OCI-LY3 (cell line): ENCODE results near the gene ATG7.

Experiments used
- EZH2phosphoT487 ChIP-seq: fragments of 200-600 bp; shearing (Covaris generic); IDR thresholded peaks from 2 replicates; pipeline ENCODE4 v1.6.1; 2018; ENCODE audit warnings: antibody characterized with exemption, mixed run types, low read depth
- TF ChIP-seq, protein P1 (sequence below): fragments of 200-600, 300-600 bp; sonication (generic); IDR thresholded peaks from 2 replicates; pipeline ENCODE4 v1.5.1; 2014; ENCODE audit warnings: antibody characterized with exemption, low read length, low read depth

- TF ChIP-seq, protein P1, sequence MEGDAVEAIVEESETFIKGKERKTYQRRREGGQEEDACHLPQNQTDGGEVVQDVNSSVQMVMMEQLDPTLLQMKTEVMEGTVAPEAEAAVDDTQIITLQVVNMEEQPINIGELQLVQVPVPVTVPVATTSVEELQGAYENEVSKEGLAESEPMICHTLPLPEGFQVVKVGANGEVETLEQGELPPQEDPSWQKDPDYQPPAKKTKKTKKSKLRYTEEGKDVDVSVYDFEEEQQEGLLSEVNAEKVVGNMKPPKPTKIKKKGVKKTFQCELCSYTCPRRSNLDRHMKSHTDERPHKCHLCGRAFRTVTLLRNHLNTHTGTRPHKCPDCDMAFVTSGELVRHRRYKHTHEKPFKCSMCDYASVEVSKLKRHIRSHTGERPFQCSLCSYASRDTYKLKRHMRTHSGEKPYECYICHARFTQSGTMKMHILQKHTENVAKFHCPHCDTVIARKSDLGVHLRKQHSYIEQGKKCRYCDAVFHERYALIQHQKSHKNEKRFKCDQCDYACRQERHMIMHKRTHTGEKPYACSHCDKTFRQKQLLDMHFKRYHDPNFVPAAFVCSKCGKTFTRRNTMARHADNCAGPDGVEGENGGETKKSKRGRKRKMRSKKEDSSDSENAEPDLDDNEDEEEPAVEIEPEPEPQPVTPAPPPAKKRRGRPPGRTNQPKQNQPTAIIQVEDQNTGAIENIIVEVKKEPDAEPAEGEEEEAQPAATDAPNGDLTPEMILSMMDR: no peak
- no peak for TF ChIP-seq EZH2phosphoT487
Observed at GRCh38 chr3:11604139-11604892, 332.1 kb downstream of the ATG7 start.
